ENCODE measurements around the gene RELL2.

Gene RELL2

DNA sequence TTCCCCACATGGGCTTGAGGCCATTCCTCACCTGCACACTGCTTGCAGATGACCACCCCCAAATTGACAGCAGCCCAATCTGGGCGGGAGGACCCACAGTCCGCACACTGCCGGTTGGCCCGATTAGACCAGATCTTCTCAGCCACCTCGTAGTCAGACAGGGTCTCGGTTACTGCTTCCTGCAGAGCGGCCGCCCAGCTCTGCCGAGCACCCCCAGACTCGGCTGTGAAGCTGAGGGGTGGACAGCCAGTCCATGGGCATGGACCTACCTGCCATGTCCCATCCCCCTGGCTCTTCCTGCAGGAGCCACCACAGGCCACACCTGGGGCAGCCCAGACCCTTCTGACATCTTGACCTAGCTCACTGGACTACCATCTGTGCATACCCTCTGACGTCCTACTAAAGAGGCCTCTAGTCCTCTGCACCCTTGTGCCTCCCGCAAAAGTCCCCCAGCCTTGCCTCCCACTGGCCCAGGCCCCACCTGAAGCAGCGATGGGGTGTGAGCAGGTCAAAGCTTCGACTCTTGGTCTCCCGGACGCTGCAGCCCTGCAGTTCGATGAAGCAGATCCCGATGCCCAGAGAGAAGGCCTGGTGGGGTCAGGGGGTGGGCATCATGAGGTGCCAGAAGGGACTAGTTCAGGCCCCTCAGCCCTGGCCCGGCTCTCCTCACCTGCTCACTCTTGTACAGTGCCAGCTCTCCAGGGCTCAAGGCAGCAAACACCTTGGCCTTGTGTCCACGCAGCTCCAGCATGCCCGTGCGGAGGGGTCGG is 35.5 kb downstream of the RELL2 start:
- no peak for TF ChIP-seq TAF1 (IDR thresholded peaks at IDR 0.05; ENCODE audit: borderline replicate concordance, insufficient read depth, low read length)
- TF ChIP-seq, protein P1, sequence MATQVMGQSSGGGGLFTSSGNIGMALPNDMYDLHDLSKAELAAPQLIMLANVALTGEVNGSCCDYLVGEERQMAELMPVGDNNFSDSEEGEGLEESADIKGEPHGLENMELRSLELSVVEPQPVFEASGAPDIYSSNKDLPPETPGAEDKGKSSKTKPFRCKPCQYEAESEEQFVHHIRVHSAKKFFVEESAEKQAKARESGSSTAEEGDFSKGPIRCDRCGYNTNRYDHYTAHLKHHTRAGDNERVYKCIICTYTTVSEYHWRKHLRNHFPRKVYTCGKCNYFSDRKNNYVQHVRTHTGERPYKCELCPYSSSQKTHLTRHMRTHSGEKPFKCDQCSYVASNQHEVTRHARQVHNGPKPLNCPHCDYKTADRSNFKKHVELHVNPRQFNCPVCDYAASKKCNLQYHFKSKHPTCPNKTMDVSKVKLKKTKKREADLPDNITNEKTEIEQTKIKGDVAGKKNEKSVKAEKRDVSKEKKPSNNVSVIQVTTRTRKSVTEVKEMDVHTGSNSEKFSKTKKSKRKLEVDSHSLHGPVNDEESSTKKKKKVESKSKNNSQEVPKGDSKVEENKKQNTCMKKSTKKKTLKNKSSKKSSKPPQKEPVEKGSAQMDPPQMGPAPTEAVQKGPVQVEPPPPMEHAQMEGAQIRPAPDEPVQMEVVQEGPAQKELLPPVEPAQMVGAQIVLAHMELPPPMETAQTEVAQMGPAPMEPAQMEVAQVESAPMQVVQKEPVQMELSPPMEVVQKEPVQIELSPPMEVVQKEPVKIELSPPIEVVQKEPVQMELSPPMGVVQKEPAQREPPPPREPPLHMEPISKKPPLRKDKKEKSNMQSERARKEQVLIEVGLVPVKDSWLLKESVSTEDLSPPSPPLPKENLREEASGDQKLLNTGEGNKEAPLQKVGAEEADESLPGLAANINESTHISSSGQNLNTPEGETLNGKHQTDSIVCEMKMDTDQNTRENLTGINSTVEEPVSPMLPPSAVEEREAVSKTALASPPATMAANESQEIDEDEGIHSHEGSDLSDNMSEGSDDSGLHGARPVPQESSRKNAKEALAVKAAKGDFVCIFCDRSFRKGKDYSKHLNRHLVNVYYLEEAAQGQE (IDR thresholded peaks at IDR 0.05; ENCODE audit: insufficient read depth in 1 of 2, low read depth in 2 of 2, low read length in 2 of 2): no peak
- no peak for TF ChIP-seq POLR2AphosphoS5 (IDR thresholded peaks at IDR 0.05; ENCODE audit: low read depth, low read length)
- TF ChIP-seq SIN3A (IDR thresholded peaks at IDR 0.05; ENCODE audit: borderline replicate concordance, insufficient read depth, low read length): no peak
- no peak for TF ChIP-seq FOXP2 (optimal IDR thresholded peaks at IDR 0.05; ENCODE audit: borderline replicate concordance, extremely low read depth, extremely low read length, insufficient read depth)

DNA sequence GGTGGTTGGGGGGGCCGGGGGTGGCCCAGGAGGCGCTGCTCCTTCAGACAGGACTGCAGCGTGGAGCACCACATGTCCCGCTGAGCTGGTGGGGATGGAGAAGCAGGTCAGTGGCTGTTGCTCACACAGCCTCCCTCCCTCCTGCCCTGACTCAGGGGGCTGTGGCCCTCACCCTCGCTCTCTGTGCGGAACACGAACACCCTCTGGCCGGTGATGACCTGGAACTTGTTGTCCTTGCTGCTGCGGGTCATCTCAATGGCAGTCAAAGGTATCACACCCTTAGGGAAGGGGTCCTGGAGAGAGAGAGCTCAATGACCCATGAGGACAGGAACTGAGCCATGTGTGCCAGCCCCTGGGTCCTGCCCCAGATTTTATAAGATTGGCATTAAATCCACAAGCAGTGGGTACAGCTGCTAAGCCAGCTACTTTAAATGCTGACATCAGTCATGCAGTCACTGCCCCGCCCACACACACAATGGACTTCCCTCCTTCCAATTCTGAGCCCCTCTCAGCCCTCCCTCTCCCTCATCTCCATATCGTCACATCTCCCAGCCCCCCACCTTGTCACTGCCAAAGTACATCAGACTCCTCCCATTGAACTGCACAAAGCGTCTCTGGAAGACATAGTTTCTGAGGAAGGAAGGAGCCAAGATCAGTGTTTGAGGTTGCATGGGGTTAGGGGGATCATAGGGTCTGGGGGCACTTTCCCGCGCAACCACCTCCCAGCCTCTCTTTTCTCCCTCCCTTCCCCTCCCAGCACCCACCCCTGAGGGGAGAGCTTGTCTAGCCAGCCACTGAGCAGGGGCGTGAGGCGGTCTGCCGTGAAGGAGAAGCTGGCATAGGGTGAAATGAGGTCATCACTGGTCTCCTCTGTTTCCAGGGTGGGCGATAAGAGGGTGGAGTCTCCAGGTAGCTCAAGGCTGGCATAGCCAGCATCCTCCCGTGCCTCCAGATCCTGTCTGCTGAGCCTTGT is 36.3 kb downstream of the RELL2 start:
- no peak for TF ChIP-seq SIN3A (IDR thresholded peaks at IDR 0.05; ENCODE audit: borderline replicate concordance, insufficient read depth, low read length)
- TF ChIP-seq POLR2AphosphoS5 (IDR thresholded peaks at IDR 0.05; ENCODE audit: low read depth, low read length): no peak
- no peak for TF ChIP-seq FOXP2 (optimal IDR thresholded peaks at IDR 0.05; ENCODE audit: borderline replicate concordance, extremely low read depth, extremely low read length, insufficient read depth)
- TF ChIP-seq TAF1 (IDR thresholded peaks at IDR 0.05; ENCODE audit: borderline replicate concordance, insufficient read depth, low read length): no peak
- TF ChIP-seq, protein P1 (IDR thresholded peaks at IDR 0.05; ENCODE audit: insufficient read depth in 1 of 2, low read depth in 2 of 2, low read length in 2 of 2): no peak

DNA sequence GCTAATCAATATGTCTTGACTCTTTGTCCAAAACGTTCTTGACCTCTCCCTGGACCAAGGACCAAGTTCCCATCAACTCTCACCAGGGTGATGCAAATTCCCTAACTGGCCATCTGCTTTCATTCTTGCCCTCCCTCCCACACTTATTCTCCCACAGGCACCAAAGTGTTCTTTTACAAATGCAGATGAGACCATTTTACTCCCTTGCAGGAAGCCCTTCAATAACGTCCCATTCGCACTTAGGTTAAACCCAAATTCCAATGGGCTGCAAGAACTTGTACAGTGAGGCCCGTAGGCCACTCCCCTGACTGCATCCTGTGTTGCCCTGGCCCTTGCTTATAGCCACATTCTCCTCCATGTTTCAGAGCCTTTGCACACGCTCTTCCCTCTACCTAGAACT is 38.0 kb downstream of the RELL2 start:
- TF ChIP-seq, protein P1 (IDR thresholded peaks at IDR 0.05; ENCODE audit: insufficient read depth in 1 of 2, low read depth in 2 of 2, low read length in 2 of 2): no peak
- TF ChIP-seq POLR2AphosphoS5 (IDR thresholded peaks at IDR 0.05; ENCODE audit: low read depth, low read length) (no peak), FOXP2 (optimal IDR thresholded peaks at IDR 0.05; ENCODE audit: borderline replicate concordance, extremely low read depth, extremely low read length, insufficient read depth) (no peak), TAF1 (IDR thresholded peaks at IDR 0.05; ENCODE audit: borderline replicate concordance, insufficient read depth, low read length) (no peak), SIN3A (IDR thresholded peaks at IDR 0.05; ENCODE audit: borderline replicate concordance, insufficient read depth, low read length) (no peak)

DNA sequence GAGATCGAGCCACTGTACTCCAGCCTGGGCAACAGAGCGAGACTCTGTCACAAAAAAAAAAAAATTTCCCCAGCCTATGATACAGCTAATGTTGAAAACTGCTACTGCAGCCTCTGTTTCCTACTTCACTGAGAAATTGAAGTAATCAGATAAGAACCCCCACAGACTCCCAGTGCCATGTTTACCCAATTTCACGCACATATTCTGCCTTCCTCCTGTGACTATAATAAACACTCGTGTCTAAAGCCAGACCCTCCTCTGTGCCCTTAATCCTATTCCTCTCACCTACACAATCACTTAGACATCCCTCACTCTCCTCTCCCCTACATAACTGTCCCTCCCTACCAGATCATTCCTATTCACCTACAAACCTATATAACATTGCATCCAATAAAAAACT is 38.9 kb downstream of the RELL2 start:
- TF ChIP-seq SIN3A (IDR thresholded peaks at IDR 0.05; ENCODE audit: borderline replicate concordance, insufficient read depth, low read length) (no peak), FOXP2 (optimal IDR thresholded peaks at IDR 0.05; ENCODE audit: borderline replicate concordance, extremely low read depth, extremely low read length, insufficient read depth) (no peak), TAF1 (IDR thresholded peaks at IDR 0.05; ENCODE audit: borderline replicate concordance, insufficient read depth, low read length) (no peak), POLR2AphosphoS5 (IDR thresholded peaks at IDR 0.05; ENCODE audit: low read depth, low read length) (no peak)
- TF ChIP-seq, protein P1 (IDR thresholded peaks at IDR 0.05; ENCODE audit: insufficient read depth in 1 of 2, low read depth in 2 of 2, low read length in 2 of 2): no peak

All from PFSK-1 (cell line).